GM20000 (cell line): ENCODE data around the gene FLNB.
A peak's percentile ranks its signal among the peaks of the same experiment; 100 is the strongest.

Experiments used
- DNase-seq: peaks from one replicate; pipeline ENCODE4 v3.0.0; 2012; ENCODE audit warnings: low spot score
- CTCF ChIP-seq: IDR thresholded peaks from 2 replicates; pipeline ENCODE4 v1.5.1; 2012; ENCODE audit warnings: mild to moderate bottlenecking, control low read depth; ENCODE audit errors: extremely low read depth, missing control alignments

FLNB gene

GRCh38 chr3:58173029-58173668 lies 164.9 kb downstream of the FLNB start:
- no peak for DNase-seq
- TF ChIP-seq CTCF = no peak

GRCh38 chr3:58173669-58174398 lies 165.6 kb downstream of the FLNB start:
- peak; percentile 72 for DNase-seq
- peak; percentile 18 for TF ChIP-seq CTCF

- no peak for DNase-seq
- TF ChIP-seq CTCF = no peak
Measured at GRCh38 chr3:58175187-58175436, 166.9 kb downstream of the FLNB start.

GRCh38 chr3:58175437-58176184 lies 167.4 kb downstream of the FLNB start:
- DNase-seq = no peak
- TF ChIP-seq CTCF = no peak

- no peak for TF ChIP-seq CTCF
- no peak for DNase-seq
Measured at GRCh38 chr3:58176185-58176530, 167.9 kb downstream of the FLNB start.

GRCh38 chr3:58176827-58177489 lies 168.7 kb downstream of the FLNB start:
- no peak for TF ChIP-seq CTCF
- no peak for DNase-seq
